H1 (cell line): Measurements from ENCODE around the gene PLIN4. TPM values are rescaled to one million over a fixed set of nuclear protein-coding genes. Genes with fewer than 3 reads are reported as not detected.

ENCODE experiments used
- GABPA ChIP-seq: IDR thresholded peaks from 2 replicates; pipeline ENCODE4 v1.6.1; 2011; ENCODE audit warnings: mild to moderate bottlenecking, low read length, moderate library complexity, borderline replicate concordance; ENCODE audit not compliant: insufficient read depth
- NANOG ChIP-seq: IDR thresholded peaks from 2 replicates; pipeline ENCODE4 v1.6.1; 2011; ENCODE audit warnings: low read length, low read depth, mild to moderate bottlenecking, inconsistent platforms; ENCODE audit not compliant: insufficient read depth, poor library complexity, severe bottlenecking
- RFX5 ChIP-seq: IDR thresholded peaks from 2 replicates; pipeline ENCODE4 v1.6.1; 2011; ENCODE audit warnings: low read depth, low read length, improper control_type of control experiment, borderline replicate concordance
- polyA plus RNA-seq, 7 experiments: library from polyadenylated mRNA; depleted of rRNA in 3 of 7; stranded (reverse) in 5 of 7; unstranded in 2 of 7; fragments of >200 nt in 5 of 7; fragments of 200-250 nt in 2 of 7; gene quantifications; 1 replicate in 5 of 7; 2 replicates in 1 of 7; 4 replicates in 1 of 7; pipeline versions ENCODE4 v1.2.1 to v1.2.3, GENCODE V29; 2011 to 2013; ENCODE audit warnings: missing spikeins in 2 of 7, mixed read lengths in 2 of 7
- total RNA-seq: library from RNA; stranded (reverse); fragmentation: NEBNext Ultra II Directional; extraction: Animal tissue kit (Norgen Biotek cat#: 25700); gene quantifications from 2 replicates; pipeline ENCODE4 v1.2.1, GENCODE V29; 2021

PLIN4 gene
- total and polyA plus RNA-seq, 2 of the 8 experiments (the other 6 are each of a cell fraction or from before 2014, with no cell fraction given) = 0.35 to 0.45 TPM

DNA sequence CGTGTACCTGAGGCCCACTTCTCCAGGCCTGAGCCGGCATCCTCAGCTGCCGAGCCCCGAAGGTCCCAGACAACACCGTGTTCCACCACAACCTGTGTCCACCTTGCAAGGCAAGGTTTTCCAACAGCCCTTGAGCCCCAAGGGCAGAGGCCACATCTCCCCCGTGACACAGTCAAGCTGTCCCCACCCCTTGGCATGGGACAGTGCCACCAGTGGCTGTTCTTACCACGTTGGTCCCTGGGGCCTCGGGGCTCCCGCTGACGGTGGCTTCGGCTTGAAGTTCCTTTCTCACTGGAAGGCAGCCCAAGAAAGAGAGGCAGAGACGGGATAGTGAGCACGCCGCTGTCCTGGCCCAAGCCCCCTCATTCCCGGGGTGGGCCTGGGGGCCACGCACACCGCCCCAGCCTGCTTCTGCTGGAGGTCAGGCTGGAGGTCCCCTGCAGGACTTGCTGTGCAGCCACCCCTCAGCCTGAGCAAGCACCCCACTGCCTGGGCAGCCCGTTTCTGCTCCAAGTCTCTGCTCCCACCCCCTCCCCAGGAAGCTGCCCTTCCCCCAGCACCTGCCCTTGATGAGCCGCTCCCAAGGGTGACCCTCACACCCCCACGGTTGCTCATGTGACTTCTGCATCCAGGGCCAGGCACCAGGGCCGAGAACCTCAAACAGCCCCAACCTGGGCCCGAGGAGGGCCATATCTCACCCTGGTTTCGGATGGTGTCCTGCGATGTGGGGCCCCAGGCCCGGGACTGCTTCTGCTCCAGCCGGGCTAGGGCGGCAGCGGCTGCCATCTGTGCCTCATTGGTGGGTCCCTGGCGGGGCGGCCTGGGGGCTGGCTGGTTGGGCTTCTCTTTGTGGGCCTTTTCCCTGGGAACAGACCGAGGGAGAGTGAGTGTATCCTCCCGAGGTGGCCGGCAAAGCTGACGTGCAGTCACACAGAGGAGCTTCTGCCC lies 64.8 kb downstream of the PLIN4 start (continued):
- TF ChIP-seq NANOG = no peak
- no peak for TF ChIP-seq RFX5
- no peak for TF ChIP-seq GABPA
